ENCODE results near the gene GNG10.

DNA sequence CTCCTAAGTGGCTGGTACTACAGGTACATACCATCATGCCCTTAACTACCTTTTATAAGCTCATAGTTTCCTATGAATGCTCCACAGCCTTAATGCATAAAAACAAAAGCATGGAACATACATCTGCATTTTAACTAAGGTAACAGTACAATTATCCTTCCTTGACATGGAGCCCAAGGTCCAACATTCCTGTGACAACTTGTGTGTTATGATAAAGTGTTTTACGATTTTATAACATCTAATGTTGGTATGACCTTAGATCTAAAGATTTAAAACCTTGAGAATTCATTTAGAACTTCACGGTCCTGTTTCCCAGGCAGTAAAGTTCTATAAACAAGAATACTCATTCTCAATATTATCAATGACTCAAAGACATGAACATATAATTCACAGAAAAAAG lies 43.1 kb downstream of the GNG10 start:
- no peak for TF ChIP-seq CTCF (conservative IDR thresholded peaks at IDR 0.05 in 1 of 2, IDR thresholded peaks at IDR 0.05 in 1 of 2; ENCODE audit: low read depth in 1 of 2, low read length in 2 of 2)
- TF ChIP-seq EZH2 (IDR thresholded peaks at IDR 0.05; ENCODE audit: low read length, missing control alignments) = no peak
